ENCODE results near the gene SLC20A1. TPM values are rescaled to one million over a fixed set of nuclear protein-coding genes. Genes with fewer than 3 reads are reported as not detected.
A peak's percentile ranks its signal among the peaks of the same experiment; 100 is the strongest.
"Not testable (repeated sequence)": the region's sequence is repeated elsewhere in the genome, so short reads cannot be mapped to it uniquely, and the experiment has no call there.

Gene SLC20A1
- total RNA-seq, 1 donor from 2014 or later: 18.5 TPM

- ATAC-seq: no peak
Observed at GRCh38 chr2:112684415-112684775, 38.7 kb downstream of the SLC20A1 start.

GRCh38 chr2:112685271-112685884, 39.6 kb downstream of the SLC20A1 start:
- no peak for ATAC-seq

GRCh38 chr2:112686348-112687217, 40.8 kb downstream of the SLC20A1 start:
- no peak for ATAC-seq

- ATAC-seq: no peak
Observed at GRCh38 chr2:112687522-112687921, 41.8 kb downstream of the SLC20A1 start.

GRCh38 chr2:112688086-112688880, 42.5 kb downstream of the SLC20A1 start:
- ATAC-seq: no peak

- ATAC-seq: peak; percentile 46
Observed at GRCh38 chr2:112690853-112691401, 45.2 kb downstream of the SLC20A1 start.

GRCh38 chr2:112691881-112692281, 46.1 kb downstream of the SLC20A1 start:
- no peak for ATAC-seq

- peak; percentile 98 for ATAC-seq
Observed at GRCh38 chr2:112692495-112692911, 46.8 kb downstream of the SLC20A1 start.

- no peak for ATAC-seq
Observed at GRCh38 chr2:112692918-112693317, 47.2 kb downstream of the SLC20A1 start.

- ATAC-seq: no peak
Observed at GRCh38 chr2:112693596-112693995, 47.9 kb downstream of the SLC20A1 start.

GRCh38 chr2:112694182-112694581, 48.4 kb downstream of the SLC20A1 start:
- ATAC-seq: no peak

- ATAC-seq: no peak
Observed at GRCh38 chr2:112698834-112699515, 53.2 kb downstream of the SLC20A1 start.

GRCh38 chr2:112699984-112700667, 54.4 kb downstream of the SLC20A1 start:
- ATAC-seq: no peak

- ATAC-seq: peak; percentile 31
Observed at GRCh38 chr2:112701052-112701451, 55.3 kb downstream of the SLC20A1 start.

GRCh38 chr2:112703684-112704083, 57.9 kb downstream of the SLC20A1 start:
- no peak for ATAC-seq

GRCh38 chr2:112705575-112705974, 59.8 kb downstream of the SLC20A1 start:
- no peak for ATAC-seq

- no peak for ATAC-seq
Observed at GRCh38 chr2:112706170-112706664, 60.5 kb downstream of the SLC20A1 start.

- ATAC-seq: not testable (repeated sequence)
Observed at GRCh38 chr2:112706947-112707346, 61.2 kb downstream of the SLC20A1 start.

GRCh38 chr2:112708968-112709367, 63.2 kb downstream of the SLC20A1 start:
- ATAC-seq: no peak

- no peak for ATAC-seq
Observed at GRCh38 chr2:112709703-112710102, 64.0 kb downstream of the SLC20A1 start.

GRCh38 chr2:112710956-112711750, 65.4 kb downstream of the SLC20A1 start:
- ATAC-seq: no peak
